Subcutaneous adipose tissue (tissue), 4 donors: Measurements from ENCODE around the gene TFDP1. TPM values are rescaled to one million over a fixed set of nuclear protein-coding genes. Genes with fewer than 3 reads are reported as not detected.

ENCODE experiments used
- CTCF ChIP-seq: fragments of 450-650 bp; IDR thresholded peaks from one replicate; pipeline ENCODE4 v1.5.1; 2016; ENCODE audit warnings: low read depth, mild to moderate bottlenecking, control low read depth, antibody characterized with exemption, moderate library complexity
- total RNA-seq, 4 donors: library from RNA; depleted of rRNA; stranded (reverse); fragments of >200 nt; gene quantifications; one replicate each; pipeline ENCODE4 v1.1.0, GENCODE V29; 2016

TFDP1 gene
- total RNA-seq, 4 donors from 2014 or later = 26.2 to 59.5 (median 27.8) TPM

- TF ChIP-seq CTCF = no peak
Measured at GRCh38 chr13:113603116-113603710, 18.7 kb downstream of the TFDP1 start.

GRCh38 chr13:113604186-113604585 lies 19.6 kb downstream of the TFDP1 start:
- TF ChIP-seq CTCF = no peak

- TF ChIP-seq CTCF = no peak
Measured at GRCh38 chr13:113605461-113605860, 20.9 kb downstream of the TFDP1 start.

- TF ChIP-seq CTCF = no peak
Measured at GRCh38 chr13:113605866-113606438, 21.4 kb downstream of the TFDP1 start.

GRCh38 chr13:113607056-113607888 lies 22.7 kb downstream of the TFDP1 start:
- no peak for TF ChIP-seq CTCF

GRCh38 chr13:113607889-113608635 lies 23.5 kb downstream of the TFDP1 start:
- TF ChIP-seq CTCF = no peak
